Neuronal stem cell (in vitro differentiated cells): ENCODE results near the gene SMAD7.

Source experiments
- DNase-seq: peaks from one replicate; pipeline ENCODE4 v3.0.0-alpha.2; 2013; ENCODE audit warnings: low spot score
- H2AFZ ChIP-seq: one replicate; pipeline ENCODE4 v1.6.1; 2013; ENCODE audit warnings: mild to moderate bottlenecking, low read length, inconsistent platforms
- H2AK5ac ChIP-seq: 2 replicates; pipeline ENCODE4 v1.6.1; 2013; ENCODE audit warnings: low read depth, mild to moderate bottlenecking, inconsistent platforms, low read length, moderate library complexity, mixed read lengths
- H2BK120ac ChIP-seq: 2 replicates; pipeline ENCODE4 v1.6.1; 2013; ENCODE audit warnings: low read depth, mild to moderate bottlenecking, inconsistent platforms, low read length, moderate library complexity, mixed read lengths
- H2BK12ac ChIP-seq: one replicate; pipeline ENCODE4 v1.6.1; 2013; ENCODE audit warnings: low read length, inconsistent platforms
- H2BK15ac ChIP-seq: 2 replicates; pipeline ENCODE4 v1.6.1; 2013; ENCODE audit warnings: mild to moderate bottlenecking, low read length, inconsistent platforms, mixed read lengths
- H2BK5ac ChIP-seq: one replicate; pipeline ENCODE4 v1.6.1; 2013; ENCODE audit warnings: inconsistent platforms, mild to moderate bottlenecking, low read length, moderate library complexity
- H3K14ac ChIP-seq: one replicate; pipeline ENCODE4 v1.6.1; 2013; ENCODE audit warnings: low read length, inconsistent platforms
- H3K18ac ChIP-seq: 2 replicates; pipeline ENCODE4 v1.6.1; 2013; ENCODE audit warnings: low read length, inconsistent platforms
- H3K23ac ChIP-seq: 2 replicates; pipeline ENCODE4 v1.6.1; 2013; ENCODE audit warnings: low read depth, mild to moderate bottlenecking, mixed read lengths, low read length, inconsistent platforms; ENCODE audit not compliant: poor library complexity
- H3K27ac ChIP-seq: replicated peaks from 3 replicates; pipeline ENCODE4 v1.5.1; 2013; ENCODE audit warnings: low read length, inconsistent platforms
- H3K27me3 ChIP-seq, 3 experiments: 2 replicates each; pipeline ENCODE4 v1.6.1; 2013; ENCODE audit warnings: low read length in 3 of 3, mild to moderate bottlenecking in 2 of 3, inconsistent platforms in 1 of 3, low read depth in 1 of 3, mixed read lengths in 1 of 3, moderate library complexity in 1 of 3; ENCODE audit not compliant: control insufficient read depth in 3 of 3, insufficient read depth in 3 of 3
- H3K36me3 ChIP-seq, 2 donors: replicated peaks in 1 of 2; 2 replicates each; pipeline ENCODE4 v1.6.1; 2013; ENCODE audit warnings: low read length in 2 of 2; ENCODE audit not compliant: control insufficient read depth in 2 of 2, insufficient read depth in 2 of 2
- H3K4ac ChIP-seq: 2 replicates; pipeline ENCODE4 v1.6.1; 2013; ENCODE audit warnings: inconsistent platforms, mild to moderate bottlenecking, low read length, moderate library complexity
- H3K4me1 ChIP-seq, 2 donors: 1 replicate in 1 of 2; 2 replicates in 1 of 2; pipeline ENCODE4 v1.6.1; 2013; ENCODE audit warnings: low read length in 2 of 2, low read depth in 1 of 2; ENCODE audit not compliant: control insufficient read depth in 2 of 2, insufficient read depth in 1 of 2
- H3K4me2 ChIP-seq: one replicate; pipeline ENCODE4 v1.6.1; 2013; ENCODE audit warnings: mild to moderate bottlenecking, low read length, inconsistent platforms; ENCODE audit not compliant: insufficient read depth, poor library complexity, severe bottlenecking
- H3K4me3 ChIP-seq, 2 donors: 2 replicates each; pipeline ENCODE4 v1.5.1; 2013; ENCODE audit warnings: low read length in 2 of 2, mild to moderate bottlenecking in 2 of 2, inconsistent platforms in 1 of 2, moderate library complexity in 1 of 2
- H3K79me1 ChIP-seq: one replicate; pipeline ENCODE4 v1.6.1; 2013; ENCODE audit warnings: low read depth, mild to moderate bottlenecking, inconsistent platforms, low read length, moderate library complexity
- H3K9ac ChIP-seq: one replicate; pipeline ENCODE4 v1.6.1; 2013; ENCODE audit warnings: mild to moderate bottlenecking, low read depth, low read length, inconsistent platforms; ENCODE audit not compliant: poor library complexity
- H3K9me3 ChIP-seq, 2 donors: replicated peaks in 1 of 2; 2 replicates each; pipeline versions ENCODE3 to v1.6.1; 2013; ENCODE audit warnings: low read length in 2 of 2, mild to moderate bottlenecking in 2 of 2, inconsistent platforms in 1 of 2, low read depth in 1 of 2, mixed read lengths in 1 of 2, moderate library complexity in 1 of 2; ENCODE audit not compliant: control insufficient read depth in 2 of 2, insufficient read depth in 1 of 2
- H4K8ac ChIP-seq: one replicate; pipeline ENCODE4 v1.6.1; 2013; ENCODE audit warnings: low read depth, mild to moderate bottlenecking, inconsistent platforms, low read length, moderate library complexity
- H4K91ac ChIP-seq: one replicate; pipeline ENCODE4 v1.6.1; 2013; ENCODE audit warnings: low read length, low read depth, mild to moderate bottlenecking, inconsistent platforms; ENCODE audit not compliant: poor library complexity
- WGBS, 2 donors: extraction: QIAGEN DNeasy Blood & Tissue Kit; methylation state at CpG; one replicate each; pipeline ENCODE4 v1.1.7; 2013; ENCODE audit warnings: missing lambda C conversion rate in 2 of 2, mixed read lengths in 1 of 2; ENCODE audit not compliant: insufficient read length in 2 of 2, insufficient replicate concordance in 1 of 2; ENCODE audit errors: extremely low coverage in 2 of 2; 5-methylcytosine and 5-hydroxymethylcytosine counted together

The SMAD7 gene

GRCh38 chr18:48901145-48902022 is 49.4 kb downstream of the SMAD7 start:
- H3K4me2 ChIP-seq, result no peak overlapping the region
- peaks cover 4 to 7% of the 10 kb centered on the region in 2 donors for H3K4me1 ChIP-seq
- no peak overlapping the region for H4K8ac ChIP-seq
- no peak overlapping the region for H2BK15ac ChIP-seq
- no peak overlapping the region for H2BK5ac ChIP-seq
- H3K14ac ChIP-seq, result peak overlapping the region; percentile 13
- no peak overlapping the region for H2AK5ac ChIP-seq
- WGBS, 2 donors, result no CpG with 5 or more reads among the region's 4 CpGs
- H3K18ac ChIP-seq, result no peak overlapping the region
- no peak overlapping the region for H3K23ac ChIP-seq
- H3K9me3 ChIP-seq, result peaks cover 0 to 12% of the 10 kb centered on the region in 2 donors
- no peak for DNase-seq
- H3K27me3 ChIP-seq, result peaks cover 0 to 3% (median 0%) of the 10 kb centered on the region in 3 experiments
- no peaks in the 10 kb centered on the region for H3K36me3 ChIP-seq
- H2BK12ac ChIP-seq, result no peak overlapping the region
- H3K4ac ChIP-seq, result no peak overlapping the region
- no peak overlapping the region for H3K27ac ChIP-seq
- no peaks in the 10 kb centered on the region for H3K79me1 ChIP-seq
- no peak overlapping the region for H2BK120ac ChIP-seq
- peak overlapping the region in 1 of 2 donors; percentile 18 for H3K4me3 ChIP-seq
- H3K9ac ChIP-seq, result no peak overlapping the region
- no peak overlapping the region for H2AFZ ChIP-seq
- no peak overlapping the region for H4K91ac ChIP-seq

GRCh38 chr18:48900469-48900868 is 50.3 kb downstream of the SMAD7 start:
- H3K4me1 ChIP-seq, result peaks cover 4 to 7% of the 10 kb centered on the region in 2 donors
- no peak overlapping the region for H2BK120ac ChIP-seq
- H2BK15ac ChIP-seq, result no peak overlapping the region
- H2BK5ac ChIP-seq, result no peak overlapping the region
- peaks cover 0 to 12% of the 10 kb centered on the region in 2 donors for H3K9me3 ChIP-seq
- H3K23ac ChIP-seq, result no peak overlapping the region
- no peaks in the 10 kb centered on the region for H3K36me3 ChIP-seq
- H4K8ac ChIP-seq, result no peak overlapping the region
- peaks cover 0 to 3% (median 0%) of the 10 kb centered on the region in 3 experiments for H3K27me3 ChIP-seq
- H3K9ac ChIP-seq, result no peak overlapping the region
- H2AFZ ChIP-seq, result no peak overlapping the region
- no CpG with 5 or more reads among the region's 1 CpG for WGBS, 2 donors
- no peak overlapping the region for H3K4ac ChIP-seq
- no peak overlapping the region for H2AK5ac ChIP-seq
- no peak overlapping the region for H3K14ac ChIP-seq
- H3K4me2 ChIP-seq, result no peak overlapping the region
- no peak overlapping the region for H4K91ac ChIP-seq
- H3K79me1 ChIP-seq, result no peaks in the 10 kb centered on the region
- H3K27ac ChIP-seq, result no peak overlapping the region
- DNase-seq, result no peak
- H2BK12ac ChIP-seq, result no peak overlapping the region
- H3K4me3 ChIP-seq, result no peak overlapping the region
- no peak overlapping the region for H3K18ac ChIP-seq

GRCh38 chr18:48899558-48900174 is 51.1 kb downstream of the SMAD7 start:
- Histone ChIP-seq H3K4me1 (peaks cover 4 to 8% of the 10 kb centered on the region in 2 donors), H3K4ac (no peak overlapping the region), H3K9me3 (peaks cover 0 to 6% of the 10 kb centered on the region in 2 donors), H3K9ac (no peak overlapping the region), H4K91ac (no peak overlapping the region), H2BK5ac (no peak overlapping the region), H3K27me3 (peaks cover 0 to 3% (median 0%) of the 10 kb centered on the region in 3 experiments), H2AK5ac (no peak overlapping the region), H3K36me3 (no peaks in the 10 kb centered on the region), H3K27ac (no peak overlapping the region), H2BK120ac (no peak overlapping the region), H2BK15ac (no peak overlapping the region), H4K8ac (no peak overlapping the region), H2AFZ (no peak overlapping the region), H3K4me2 (no peak overlapping the region), H3K4me3 (no peak overlapping the region), H3K14ac (no peak overlapping the region), H3K23ac (no peak overlapping the region), H3K18ac (no peak overlapping the region), H3K79me1 (no peaks in the 10 kb centered on the region), H2BK12ac (no peak overlapping the region)
- DNase-seq, result no peak
- no CpG with 5 or more reads among the region's 4 CpGs for WGBS, 2 donors

DNA sequence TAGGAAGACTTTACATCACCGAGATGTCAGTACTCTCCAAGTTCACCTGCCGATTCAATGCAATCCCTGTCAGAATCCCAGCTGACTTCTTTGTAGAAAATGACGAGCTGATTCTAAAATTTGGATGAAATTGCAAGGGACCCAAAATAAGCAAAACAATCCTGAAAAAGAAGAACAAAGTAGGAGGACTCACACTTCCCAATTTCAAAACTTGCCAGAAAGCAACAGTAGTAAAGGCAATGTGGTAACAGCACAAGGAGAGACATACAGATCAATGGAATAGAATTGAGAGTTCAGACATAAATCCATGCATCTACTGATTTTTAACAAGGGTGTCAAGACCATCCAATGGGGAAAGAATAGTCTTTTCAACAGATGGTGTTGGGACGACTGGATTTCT is 52.2 kb downstream of the SMAD7 start:
- H3K27me3 ChIP-seq, result peaks cover 0 to 3% (median 0%) of the 10 kb centered on the region in 3 experiments
- no peaks in the 10 kb centered on the region for H3K79me1 ChIP-seq
- WGBS, 2 donors, result no CpG with 5 or more reads among the region's 4 CpGs
- no peak overlapping the region for H2BK5ac ChIP-seq
- H4K91ac ChIP-seq, result no peak overlapping the region
- H3K36me3 ChIP-seq, result no peaks in the 10 kb centered on the region
- H4K8ac ChIP-seq, result no peak overlapping the region
- H3K4me3 ChIP-seq, result no peak overlapping the region
- H3K23ac ChIP-seq, result no peak overlapping the region
- H2AFZ ChIP-seq, result no peak overlapping the region
- no peak overlapping the region for H3K4ac ChIP-seq
- H3K4me1 ChIP-seq, result peaks cover 8 to 9% of the 10 kb centered on the region in 2 donors
- H2BK120ac ChIP-seq, result no peak overlapping the region
- no peak overlapping the region for H3K27ac ChIP-seq
- H3K9me3 ChIP-seq, result no peaks in the 10 kb centered on the region
- DNase-seq, result no peak
- H2AK5ac ChIP-seq, result no peak overlapping the region
- H2BK15ac ChIP-seq, result no peak overlapping the region
- H3K18ac ChIP-seq, result no peak overlapping the region
- no peak overlapping the region for H3K9ac ChIP-seq
- no peak overlapping the region for H2BK12ac ChIP-seq
- no peak overlapping the region for H3K4me2 ChIP-seq
- H3K14ac ChIP-seq, result no peak overlapping the region
